WERI-Rb-1 (cell line): ENCODE measurements around the gene RECQL.

ENCODE experiments used
- DNase-seq: peaks from one replicate; pipeline ENCODE4 v3.0.0-alpha.2; 2020
- H3K27ac ChIP-seq: fragments of 250-450 bp; sonication (Bioruptor Pico); 2 replicates; pipeline ENCODE4 v1.5.1; 2020; ENCODE audit warnings: mild to moderate bottlenecking, moderate library complexity
- H3K27me3 ChIP-seq: fragments of 250-450 bp; sonication (Bioruptor Pico); 2 replicates; pipeline ENCODE4 v1.5.1; 2021; ENCODE audit warnings: mild to moderate bottlenecking, low read depth, moderate library complexity; ENCODE audit not compliant: insufficient read depth, severe bottlenecking
- H3K36me3 ChIP-seq: fragments of 250-450 bp; sonication (Bioruptor Pico); 2 replicates; pipeline ENCODE4 v1.5.1; 2020; ENCODE audit warnings: mild to moderate bottlenecking, moderate library complexity
- H3K4me3 ChIP-seq: 2 replicates; pipeline ENCODE4 v1.5.1; 2011; ENCODE audit warnings: low read depth, mild to moderate bottlenecking, control low read depth, low read length
- H3K9me3 ChIP-seq: fragments of 250-450 bp; sonication (Bioruptor Pico); 2 replicates; pipeline ENCODE4 v1.5.1; 2021; ENCODE audit warnings: mild to moderate bottlenecking, moderate library complexity; ENCODE audit not compliant: severe bottlenecking
- CTCF ChIP-seq: IDR thresholded peaks from 2 replicates; pipeline ENCODE4 v1.5.1; 2011; ENCODE audit warnings: low read depth, mild to moderate bottlenecking, control low read depth, inconsistent platforms, low read length

Gene RECQL

GRCh38 chr12:21456291-21456780 lies 45.1 kb downstream of the RECQL start:
- no peak for TF ChIP-seq CTCF
- H3K36me3 ChIP-seq: no peaks in the 10 kb centered on the region; the same call in none of the 2 replicates
- H3K4me3 ChIP-seq: no peak overlapping the region
- DNase-seq: no peak
- no peak overlapping the region for H3K27ac ChIP-seq
- no peaks in the 10 kb centered on the region for H3K27me3 ChIP-seq
- no peaks in the 10 kb centered on the region for H3K9me3 ChIP-seq

- Histone ChIP-seq H3K9me3 (no peaks in the 10 kb centered on the region), H3K36me3 (no peaks in the 10 kb centered on the region), H3K27ac (no peak overlapping the region), H3K4me3 (no peak overlapping the region), H3K27me3 (no peaks in the 10 kb centered on the region)
- no peak for DNase-seq
- no peak for TF ChIP-seq CTCF
These were observed 48.1 kb downstream of the RECQL start for GRCh38 chr12:21453312-21453852.

GRCh38 chr12:21451529-21451928 lies 49.9 kb downstream of the RECQL start:
- Histone ChIP-seq H3K4me3 (no peak overlapping the region), H3K27ac (no peak overlapping the region), H3K9me3 (no peaks in the 10 kb centered on the region), H3K27me3 (no peaks in the 10 kb centered on the region), H3K36me3 (no peaks in the 10 kb centered on the region; the same call in 1 of the 2 replicates)
- no peak for DNase-seq
- TF ChIP-seq CTCF: no peak

- TF ChIP-seq CTCF: no peak
- Histone ChIP-seq H3K27me3 (no peaks in the 10 kb centered on the region), H3K36me3 (peaks cover 7% of the 10 kb centered on the region), H3K27ac (no peak overlapping the region), H3K4me3 (no peak overlapping the region), H3K9me3 (no peaks in the 10 kb centered on the region)
- no peak for DNase-seq
These were observed 57.0 kb downstream of the RECQL start for GRCh38 chr12:21444193-21445146.

GRCh38 chr12:21439347-21439746 lies 62.1 kb downstream of the RECQL start:
- Histone ChIP-seq H3K27ac (no peak overlapping the region), H3K36me3 (no peaks in the 10 kb centered on the region; the same call in 1 of the 2 replicates), H3K4me3 (no peak overlapping the region), H3K27me3 (no peaks in the 10 kb centered on the region), H3K9me3 (no peaks in the 10 kb centered on the region)
- DNase-seq: no peak
- TF ChIP-seq CTCF: no peak
